Heart left ventricle (tissue), 13 donors: ENCODE measurements around the gene ILDR2.

Experiments used
- CTCF ChIP-seq, 12 donors: fragments of 200-600 bp; sonication (generic) in 4 of 12; IDR thresholded peaks; one replicate each; pipeline versions ENCODE4 v1.5.0 to v1.8.0; 2018 to 2022; ENCODE audit warnings: antibody characterized with exemption in 12 of 12, mild to moderate bottlenecking in 5 of 12
- POLR2A ChIP-seq, 2 donors: fragments of 450-650 bp; IDR thresholded peaks; one replicate each; pipeline ENCODE4 v1.6.1; 2017; ENCODE audit warnings: antibody characterized with exemption in 2 of 2, mild to moderate bottlenecking in 2 of 2, moderate library complexity in 2 of 2
- donor health status: ischemic (EF 13 %, LVEDD 7.1; RV severe dilation, severe dysfunction).
- donor health status: DM: no; HTN: yes; CAD: no.
- donor health status: DM: no; HTN: no; CAD: no.
- donor health status: ischemic (EF 25% LVEDD 6.9; RV normal size, moderate dysfunction).
- donor health status: ischemic (EF 25% LVEDD 5.7; RV mildly dilated, moderate dysfunction).
- donor health status: ischemic (EF 35%, LVEDD 5.7; RV mildly dilated, moderate dysfunction).
- donor health status: nonischemic (EF 11% LVEDD 7.7; RV severe dilation, severe dysfunction).
- donor health status: DM: yes; HTN: yes; CAD: no.
- donor health status: PGD.
- donor health status: ischemic (EF 29% LVEDD 5.4; RV normal size, mild dysfunction).
- donor health status: nonischemic (EF 23%, LVEDD 6.1; RV moderate dilation, normal function).

GRCh38 chr1:166914111-166914510 is 61.2 kb downstream of the ILDR2 start:
- no peak for TF ChIP-seq POLR2A (IDR thresholded peaks at IDR 0.05)
- TF ChIP-seq CTCF (IDR thresholded peaks at IDR 0.05), result no peak
